WTC11 (cell line): ENCODE measurements around the gene SLC1A7. TPM values are rescaled to one million over a fixed set of nuclear protein-coding genes. Genes with fewer than 3 reads are reported as not detected.
A peak's percentile ranks its signal among the peaks of the same experiment; 100 is the strongest.

Experiments
- ATAC-seq: fragments of 200-7000 bp; cut with Tn5 transposase; 2 replicates; pipeline ENCODE4 v1.10.0; 2021; ENCODE audit warnings: mild to moderate bottlenecking, moderate library complexity
- CTCF ChIA-PET: fragments of 300-600 bp; sonication (Branson Sonifier 250); formaldehyde crosslinking; loops from one replicate; lab custom pipeline; 2021; ENCODE audit warnings: antibody characterized with exemption; lab: Charles Lee
- POLR2A ChIA-PET: fragments of 350-600 bp; sonication (Branson Sonifier 250); formaldehyde crosslinking; loops from one replicate; lab custom pipeline; 2021; ENCODE audit warnings: antibody characterized with exemption; lab: Charles Lee
- DNase-seq: peaks from one replicate; pipeline ENCODE4 v3.0.0; 2021; ENCODE audit warnings: low spot score
- H3K27ac Mint-ChIP-seq: 2 replicates; pipeline ENCODE4 v1.8.0; 2021; ENCODE audit warnings: mixed read lengths
- H3K27me3 Mint-ChIP-seq: 2 replicates; pipeline ENCODE4 v1.8.0; 2021; ENCODE audit warnings: low read depth, mild to moderate bottlenecking, moderate library complexity, mixed read lengths
- H3K36me3 Mint-ChIP-seq: 2 replicates; pipeline ENCODE4 v1.8.0; 2021; ENCODE audit warnings: mixed read lengths
- H3K4me1 Mint-ChIP-seq: 2 replicates; pipeline ENCODE4 v1.8.0; 2022; ENCODE audit warnings: mixed read lengths
- H3K4me3 Mint-ChIP-seq: 2 replicates; pipeline ENCODE4 v1.8.0; 2021; ENCODE audit warnings: mild to moderate bottlenecking, moderate library complexity, mixed read lengths
- H3K9me3 Mint-ChIP-seq: 2 replicates; pipeline ENCODE4 v1.8.0; 2021; ENCODE audit warnings: mixed read lengths
- ATF6 ChIP-seq: sonication (generic); formaldehyde crosslinking; IDR thresholded peaks from 2 replicates; pipeline ENCODE4 v1.8.1; 2023; ENCODE audit warnings: mild to moderate bottlenecking, missing genetic modification reagents
- CTCF ChIP-seq: fragments of 200-600 bp; IDR thresholded peaks from 2 replicates; pipeline ENCODE4 v1.8.0; 2022; ENCODE audit warnings: antibody characterized with exemption
- EMX1 ChIP-seq: fragments of 250-450 bp; sonication (Bioruptor Pico); IDR thresholded peaks from 2 replicates; pipeline ENCODE4 v1.8.0; 2021; ENCODE audit warnings: mild to moderate bottlenecking
- ESRRA ChIP-seq: sonication (generic); formaldehyde crosslinking; IDR thresholded peaks from 2 replicates; pipeline ENCODE4 v1.8.1; 2022; ENCODE audit warnings: mild to moderate bottlenecking, missing genetic modification reagents, borderline replicate concordance
- FOXK1 ChIP-seq: sonication (generic); formaldehyde crosslinking; IDR thresholded peaks from 2 replicates; pipeline ENCODE4 v1.8.0; 2022; ENCODE audit warnings: mild to moderate bottlenecking, moderate library complexity, missing genetic modification reagents
- GABPB1 ChIP-seq: sonication (generic); formaldehyde crosslinking; IDR thresholded peaks from 2 replicates; pipeline ENCODE4 v1.8.1; 2023; ENCODE audit warnings: mild to moderate bottlenecking, missing genetic modification reagents
- GTF2I ChIP-seq: fragments of 250-450 bp; sonication (Bioruptor Pico); conservative IDR thresholded peaks from 2 replicates; pipeline ENCODE4 v1.4.0; 2021; ENCODE audit warnings: mild to moderate bottlenecking
- SMAD4 ChIP-seq: sonication (generic); formaldehyde crosslinking; IDR thresholded peaks from 2 replicates; pipeline ENCODE4 v1.8.0; 2022; ENCODE audit warnings: mild to moderate bottlenecking, missing genetic modification reagents
- TEAD1 ChIP-seq: sonication (generic); formaldehyde crosslinking; IDR thresholded peaks from 2 replicates; pipeline ENCODE4 v1.8.0; 2022; ENCODE audit warnings: mild to moderate bottlenecking, missing genetic modification reagents
- TEAD4 ChIP-seq: sonication (generic); formaldehyde crosslinking; IDR thresholded peaks from 2 replicates; pipeline ENCODE4 v1.8.0; 2022; ENCODE audit warnings: mild to moderate bottlenecking, missing genetic modification reagents
- TP53 ChIP-seq: sonication (generic); formaldehyde crosslinking; IDR thresholded peaks from 2 replicates; pipeline ENCODE4 v1.8.1; 2023; ENCODE audit warnings: mild to moderate bottlenecking, missing genetic modification reagents
- total RNA-seq: library from RNA; stranded (reverse); gene quantifications from 3 replicates; pipeline ENCODE4 v1.2.3, GENCODE V29; 2021
- TF ChIP-seq, protein P1 (sequence below): sonication (generic); formaldehyde crosslinking; IDR thresholded peaks from 2 replicates; pipeline ENCODE4 v1.8.1; 2023; ENCODE audit warnings: mild to moderate bottlenecking, missing genetic modification reagents
- TF ChIP-seq, protein P2 (sequence below): sonication (generic); formaldehyde crosslinking; IDR thresholded peaks from 2 replicates; pipeline ENCODE4 v1.8.0; 2023; ENCODE audit warnings: mild to moderate bottlenecking, missing genetic modification reagents

Gene SLC1A7
- total RNA-seq, 1 experiment from 2014 or later, result not detected

- peak; percentile 90 for DNase-seq
- CTCF ChIA-PET, result interaction anchor here (0.6 to 2.7 kb wide), 40 partner anchors 8 to 596 kb away, joined by 3 to 17 read pairs (median 4); partner anchors contain the start of genes ECHDC2 and ZYG11A
- Mint-ChIP-seq H3K4me1 (no peaks in the 10 kb centered on the region), H3K4me3 (no peak overlapping the region), H3K27ac (no peak overlapping the region), H3K36me3 (no peaks in the 10 kb centered on the region), H3K9me3 (no peaks in the 10 kb centered on the region), H3K27me3 (peaks cover 16% of the 10 kb centered on the region; the same call in 1 of the 2 replicates)
- peak; percentile 79 for ATAC-seq
- POLR2A ChIA-PET, result no interaction called here
- TF ChIP-seq TEAD4 (CRISPR knock-in tag) (peak; percentile 96), EMX1 (CRISPR knock-in tag) (no peak), TEAD1 (peak; percentile 99; the same call in 1 of the 2 replicates), ATF6 (no peak), CTCF (peak; percentile 93), GABPB1 (CRISPR knock-in tag) (peak; percentile 48; the same call in 1 of the 2 replicates)
Observed at GRCh38 chr1:53182111-53182593, 39.7 kb upstream of the SLC1A7 start.

- TF ChIP-seq ESRRA (CRISPR knock-in tag), result no peak
- H3K36me3 Mint-ChIP-seq, result no peaks in the 10 kb centered on the region
- no peaks in the 10 kb centered on the region for H3K9me3 Mint-ChIP-seq
- ATAC-seq (no peak), DNase-seq (no peak)
- ChIA-PET POLR2A (no interaction called here), CTCF (interaction anchor here (0.8 to 2.7 kb wide), 15 partner anchors 8 to 276 kb away, joined by 3 to 17 read pairs (median 4); no protein-coding TSS in a partner anchor)
- no peak overlapping the region for H3K4me3 Mint-ChIP-seq
- no peak overlapping the region for H3K27ac Mint-ChIP-seq
- H3K4me1 Mint-ChIP-seq, result peaks cover under 1% of the 10 kb centered on the region
- peaks cover 16% of the 10 kb centered on the region; the same call in 1 of the 2 replicates for H3K27me3 Mint-ChIP-seq
Observed at GRCh38 chr1:53180951-53181350, 38.5 kb upstream of the SLC1A7 start.

GRCh38 chr1:53180226-53180625 is 37.8 kb upstream of the SLC1A7 start:
- Mint-ChIP-seq H3K4me1 (peaks cover 8% of the 10 kb centered on the region), H3K36me3 (no peaks in the 10 kb centered on the region), H3K27ac (no peak overlapping the region), H3K27me3 (peaks cover 16% of the 10 kb centered on the region; the same call in 1 of the 2 replicates), H3K9me3 (no peaks in the 10 kb centered on the region), H3K4me3 (no peak overlapping the region)
- CTCF ChIA-PET, result interaction anchor here (1.0 to 2.7 kb wide), 9 partner anchors 10 to 275 kb away, joined by 3 to 12 read pairs (median 4); no protein-coding TSS in a partner anchor
- DNase-seq, result no peak
- TF ChIP-seq TP53 (CRISPR knock-in tag) (no peak), GTF2I (CRISPR knock-in tag) (no peak), SMAD4 (CRISPR knock-in tag) (no peak), FOXK1 (CRISPR knock-in tag) (no peak)
- TF ChIP-seq, protein P1, sequence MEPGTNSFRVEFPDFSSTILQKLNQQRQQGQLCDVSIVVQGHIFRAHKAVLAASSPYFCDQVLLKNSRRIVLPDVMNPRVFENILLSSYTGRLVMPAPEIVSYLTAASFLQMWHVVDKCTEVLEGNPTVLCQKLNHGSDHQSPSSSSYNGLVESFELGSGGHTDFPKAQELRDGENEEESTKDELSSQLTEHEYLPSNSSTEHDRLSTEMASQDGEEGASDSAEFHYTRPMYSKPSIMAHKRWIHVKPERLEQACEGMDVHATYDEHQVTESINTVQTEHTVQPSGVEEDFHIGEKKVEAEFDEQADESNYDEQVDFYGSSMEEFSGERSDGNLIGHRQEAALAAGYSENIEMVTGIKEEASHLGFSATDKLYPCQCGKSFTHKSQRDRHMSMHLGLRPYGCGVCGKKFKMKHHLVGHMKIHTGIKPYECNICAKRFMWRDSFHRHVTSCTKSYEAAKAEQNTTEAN (CRISPR knock-in tag), result no peak
- TF ChIP-seq, protein P2, sequence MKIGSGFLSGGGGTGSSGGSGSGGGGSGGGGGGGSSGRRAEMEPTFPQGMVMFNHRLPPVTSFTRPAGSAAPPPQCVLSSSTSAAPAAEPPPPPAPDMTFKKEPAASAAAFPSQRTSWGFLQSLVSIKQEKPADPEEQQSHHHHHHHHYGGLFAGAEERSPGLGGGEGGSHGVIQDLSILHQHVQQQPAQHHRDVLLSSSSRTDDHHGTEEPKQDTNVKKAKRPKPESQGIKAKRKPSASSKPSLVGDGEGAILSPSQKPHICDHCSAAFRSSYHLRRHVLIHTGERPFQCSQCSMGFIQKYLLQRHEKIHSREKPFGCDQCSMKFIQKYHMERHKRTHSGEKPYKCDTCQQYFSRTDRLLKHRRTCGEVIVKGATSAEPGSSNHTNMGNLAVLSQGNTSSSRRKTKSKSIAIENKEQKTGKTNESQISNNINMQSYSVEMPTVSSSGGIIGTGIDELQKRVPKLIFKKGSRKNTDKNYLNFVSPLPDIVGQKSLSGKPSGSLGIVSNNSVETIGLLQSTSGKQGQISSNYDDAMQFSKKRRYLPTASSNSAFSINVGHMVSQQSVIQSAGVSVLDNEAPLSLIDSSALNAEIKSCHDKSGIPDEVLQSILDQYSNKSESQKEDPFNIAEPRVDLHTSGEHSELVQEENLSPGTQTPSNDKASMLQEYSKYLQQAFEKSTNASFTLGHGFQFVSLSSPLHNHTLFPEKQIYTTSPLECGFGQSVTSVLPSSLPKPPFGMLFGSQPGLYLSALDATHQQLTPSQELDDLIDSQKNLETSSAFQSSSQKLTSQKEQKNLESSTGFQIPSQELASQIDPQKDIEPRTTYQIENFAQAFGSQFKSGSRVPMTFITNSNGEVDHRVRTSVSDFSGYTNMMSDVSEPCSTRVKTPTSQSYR (CRISPR knock-in tag), result no peak
- POLR2A ChIA-PET, result no interaction called here
- no peak for ATAC-seq
